ENCODE data around the gene ZNF592. TPM values are rescaled to one million over a fixed set of nuclear protein-coding genes. Genes with fewer than 3 reads are reported as not detected.
"Not testable (repeated sequence)": the region's sequence is repeated elsewhere in the genome, so short reads cannot be mapped to it uniquely, and the experiment has no call there.

ZNF592 gene
- polyA plus RNA-seq, 1 donor (not counting 4 experiments of a cell fraction or from before 2014, with no cell fraction given) = 4.1 TPM

DNA sequence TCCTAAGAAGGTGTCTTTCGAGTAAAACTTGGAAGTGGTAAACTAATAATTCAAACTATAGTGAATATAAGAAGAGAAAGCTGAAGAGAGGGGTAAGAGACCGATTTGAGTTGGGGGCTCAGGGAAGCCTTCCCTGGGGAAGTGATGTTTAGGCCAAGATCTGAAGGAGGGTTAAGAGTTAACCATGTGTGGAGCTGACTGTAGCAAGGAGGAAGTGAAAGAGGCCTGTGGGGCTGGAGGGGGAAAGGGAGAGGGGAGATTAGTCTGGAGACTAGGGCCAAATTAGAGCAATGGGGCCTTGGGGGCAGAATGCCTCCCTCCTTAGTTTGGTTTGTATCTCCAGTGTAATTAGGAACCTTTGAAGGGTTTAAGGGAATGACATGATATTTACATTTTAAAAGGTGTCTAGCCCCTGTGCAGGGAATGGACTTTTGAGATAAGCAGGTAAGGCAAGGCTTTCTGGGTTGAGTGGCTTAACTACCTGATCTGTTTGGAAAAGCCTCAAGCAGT is 2.2 kb downstream of the ZNF592 start:
- Histone ChIP-seq H3K9ac (ENCODE audit: control insufficient read depth, extremely low read depth, insufficient read depth, low read length) (no peak overlapping the region), H3K27me3 (ENCODE audit: control insufficient read depth, extremely low read depth, insufficient read depth, low read length) (no peaks in the 10 kb centered on the region), H3K79me2 (ENCODE audit: control insufficient read depth, insufficient read depth, low read length) (peaks cover 67% of the 10 kb centered on the region), H3K36me3 (ENCODE audit: control insufficient read depth in 2 of 2, extremely low read depth in 1 of 2, insufficient read depth in 2 of 2, low read length in 2 of 2) (no peaks in the 10 kb centered on the region), H3K27ac (ENCODE audit: control insufficient read depth, insufficient read depth, low read length) (no peak overlapping the region), H3K4me3 (ENCODE audit: control insufficient read depth in 2 of 3, extremely low read depth in 1 of 3, insufficient read depth in 2 of 3, low read depth in 1 of 3, low read length in 3 of 3) (peak overlapping the region in 1 of 3 experiments; percentile 25), H3K9me1 (ENCODE audit: control insufficient read depth, extremely low read depth, insufficient read depth, low read length) (peaks cover 3% of the 10 kb centered on the region), H3K9me3 (ENCODE audit: control insufficient read depth, low read depth, low read length) (no peaks in the 10 kb centered on the region), H3K4me1 (ENCODE audit: control insufficient read depth, extremely low read depth, insufficient read depth, low read length) (peaks cover 9% of the 10 kb centered on the region), H2AFZ (ENCODE audit: control insufficient read depth, low read length) (no peak overlapping the region), H4K20me1 (ENCODE audit: control insufficient read depth, extremely low read depth, insufficient read depth, low read length) (peaks cover 3% of the 10 kb centered on the region), H3K4me2 (ENCODE audit: control insufficient read depth, extremely low read depth, insufficient read depth, low read depth, low read length) (peak overlapping the region; percentile 7)
- TF ChIP-seq, protein P1, sequence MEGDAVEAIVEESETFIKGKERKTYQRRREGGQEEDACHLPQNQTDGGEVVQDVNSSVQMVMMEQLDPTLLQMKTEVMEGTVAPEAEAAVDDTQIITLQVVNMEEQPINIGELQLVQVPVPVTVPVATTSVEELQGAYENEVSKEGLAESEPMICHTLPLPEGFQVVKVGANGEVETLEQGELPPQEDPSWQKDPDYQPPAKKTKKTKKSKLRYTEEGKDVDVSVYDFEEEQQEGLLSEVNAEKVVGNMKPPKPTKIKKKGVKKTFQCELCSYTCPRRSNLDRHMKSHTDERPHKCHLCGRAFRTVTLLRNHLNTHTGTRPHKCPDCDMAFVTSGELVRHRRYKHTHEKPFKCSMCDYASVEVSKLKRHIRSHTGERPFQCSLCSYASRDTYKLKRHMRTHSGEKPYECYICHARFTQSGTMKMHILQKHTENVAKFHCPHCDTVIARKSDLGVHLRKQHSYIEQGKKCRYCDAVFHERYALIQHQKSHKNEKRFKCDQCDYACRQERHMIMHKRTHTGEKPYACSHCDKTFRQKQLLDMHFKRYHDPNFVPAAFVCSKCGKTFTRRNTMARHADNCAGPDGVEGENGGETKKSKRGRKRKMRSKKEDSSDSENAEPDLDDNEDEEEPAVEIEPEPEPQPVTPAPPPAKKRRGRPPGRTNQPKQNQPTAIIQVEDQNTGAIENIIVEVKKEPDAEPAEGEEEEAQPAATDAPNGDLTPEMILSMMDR (optimal IDR thresholded peaks at IDR 0.05 in 1 of 3, IDR thresholded peaks at IDR 0.05 in 1 of 3, conservative IDR thresholded peaks at IDR 0.05 in 1 of 3; ENCODE audit: extremely low read depth in 1 of 3, insufficient read depth in 2 of 3, low read length in 3 of 3) = no peak
- TF ChIP-seq EZH2 (IDR thresholded peaks at IDR 0.05; ENCODE audit: low read length) = no peak
- no peak for DNase-seq (ENCODE audit: low read depth, low spot score)
- no peak for FAIRE-seq
- dilution Hi-C loops (cut with MboI; ENCODE audit: extremely low pct_ligation_motif_present, low sequenced_read_pairs) = no loop called here

DNA sequence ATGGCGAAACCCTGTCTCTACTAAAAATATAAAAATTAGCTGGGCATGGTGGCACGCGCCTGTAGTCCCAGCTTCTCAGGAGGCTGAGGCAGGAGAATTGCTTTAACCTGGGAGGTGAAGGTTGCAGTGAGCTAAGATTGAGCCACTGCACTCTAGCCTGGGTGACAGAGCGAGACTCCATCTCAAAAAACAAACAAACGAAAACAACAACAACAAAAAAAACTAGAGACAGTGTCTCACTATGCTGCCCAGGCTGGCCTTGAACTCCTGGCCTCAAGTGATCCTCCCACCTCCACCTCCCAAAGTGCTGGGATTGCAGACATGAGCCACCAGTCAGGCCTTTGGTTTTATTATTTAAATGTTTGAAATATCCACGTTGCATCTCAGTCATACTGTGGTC is 3.3 kb downstream of the ZNF592 start:
- DNase-seq (ENCODE audit: low read depth, low spot score); H4K20me1 ChIP-seq (ENCODE audit: control insufficient read depth, extremely low read depth, insufficient read depth, low read length); H3K4me1 ChIP-seq (ENCODE audit: control insufficient read depth, extremely low read depth, insufficient read depth, low read length); FAIRE-seq; H3K36me3 ChIP-seq (ENCODE audit: control insufficient read depth in 2 of 2, extremely low read depth in 1 of 2, insufficient read depth in 2 of 2, low read length in 2 of 2); H2AFZ ChIP-seq (ENCODE audit: control insufficient read depth, low read length); H3K9me3 ChIP-seq (ENCODE audit: control insufficient read depth, low read depth, low read length); H3K4me3 ChIP-seq (ENCODE audit: control insufficient read depth in 2 of 3, extremely low read depth in 1 of 3, insufficient read depth in 2 of 3, low read depth in 1 of 3, low read length in 3 of 3); H3K27me3 ChIP-seq (ENCODE audit: control insufficient read depth, extremely low read depth, insufficient read depth, low read length); H3K4me2 ChIP-seq (ENCODE audit: control insufficient read depth, extremely low read depth, insufficient read depth, low read depth, low read length); H3K9ac ChIP-seq (ENCODE audit: control insufficient read depth, extremely low read depth, insufficient read depth, low read length); dilution Hi-C loops (cut with MboI; ENCODE audit: extremely low pct_ligation_motif_present, low sequenced_read_pairs); H3K27ac ChIP-seq (ENCODE audit: control insufficient read depth, insufficient read depth, low read length); H3K9me1 ChIP-seq (ENCODE audit: control insufficient read depth, extremely low read depth, insufficient read depth, low read length): not testable (repeated sequence)
- H3K79me2 ChIP-seq (ENCODE audit: control insufficient read depth, insufficient read depth, low read length) = peaks cover 77% of the 10 kb centered on the region

DNA sequence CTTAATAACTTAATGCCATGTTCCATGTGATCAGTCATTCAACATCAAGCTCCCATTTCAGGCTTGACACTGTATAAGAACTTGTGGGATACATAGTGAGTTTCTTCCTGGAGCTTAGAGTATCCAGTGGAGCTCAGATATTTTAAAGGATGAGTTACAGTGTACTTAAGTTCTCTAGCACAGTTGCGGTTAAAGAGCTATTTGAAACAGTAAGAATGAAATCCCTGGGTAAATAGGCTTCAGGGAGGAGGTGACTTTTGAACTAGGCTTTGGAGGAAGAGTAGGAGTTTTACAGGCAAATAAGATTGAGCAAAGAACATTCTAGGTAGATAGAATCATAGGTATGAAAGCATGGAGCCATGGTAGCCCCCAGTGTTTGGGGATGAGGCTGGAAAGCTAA is 3.8 kb downstream of the ZNF592 start:
- H3K4me1 ChIP-seq (ENCODE audit: control insufficient read depth, extremely low read depth, insufficient read depth, low read length) = peaks cover 8% of the 10 kb centered on the region
- no peak overlapping the region for H3K27ac ChIP-seq (ENCODE audit: control insufficient read depth, insufficient read depth, low read length)
- no peak overlapping the region for H3K9ac ChIP-seq (ENCODE audit: control insufficient read depth, extremely low read depth, insufficient read depth, low read length)

More for the DNA sequence above, 3.8 kb downstream of the ZNF592 start:
- peaks cover 3% of the 10 kb centered on the region for H3K9me1 ChIP-seq (ENCODE audit: control insufficient read depth, extremely low read depth, insufficient read depth, low read length)
- dilution Hi-C loops (cut with MboI; ENCODE audit: extremely low pct_ligation_motif_present, low sequenced_read_pairs) = no loop called here
- H3K36me3 ChIP-seq (ENCODE audit: control insufficient read depth in 2 of 2, extremely low read depth in 1 of 2, insufficient read depth in 2 of 2, low read length in 2 of 2) = no peaks in the 10 kb centered on the region
- H4K20me1 ChIP-seq (ENCODE audit: control insufficient read depth, extremely low read depth, insufficient read depth, low read length) = peaks cover 7% of the 10 kb centered on the region
- no peak overlapping the region for H2AFZ ChIP-seq (ENCODE audit: control insufficient read depth, low read length)
- no peaks in the 10 kb centered on the region for H3K27me3 ChIP-seq (ENCODE audit: control insufficient read depth, extremely low read depth, insufficient read depth, low read length)
- FAIRE-seq (no peak), DNase-seq (ENCODE audit: low read depth, low spot score) (no peak)
- peaks cover 82% of the 10 kb centered on the region for H3K79me2 ChIP-seq (ENCODE audit: control insufficient read depth, insufficient read depth, low read length)
- TF ChIP-seq EZH2 (IDR thresholded peaks at IDR 0.05; ENCODE audit: low read length) = no peak
- TF ChIP-seq, protein P1 (optimal IDR thresholded peaks at IDR 0.05 in 1 of 3, IDR thresholded peaks at IDR 0.05 in 1 of 3, conservative IDR thresholded peaks at IDR 0.05 in 1 of 3; ENCODE audit: extremely low read depth in 1 of 3, insufficient read depth in 2 of 3, low read length in 3 of 3) = no peak
- no peak overlapping the region for H3K4me2 ChIP-seq (ENCODE audit: control insufficient read depth, extremely low read depth, insufficient read depth, low read depth, low read length)
- H3K9me3 ChIP-seq (ENCODE audit: control insufficient read depth, low read depth, low read length) = no peaks in the 10 kb centered on the region
- no peak overlapping the region for H3K4me3 ChIP-seq (ENCODE audit: control insufficient read depth in 2 of 3, extremely low read depth in 1 of 3, insufficient read depth in 2 of 3, low read depth in 1 of 3, low read length in 3 of 3)

Data from keratinocyte (primary cell).